ENCODE results near the gene TMED5. TPM values are rescaled to one million over a fixed set of nuclear protein-coding genes. Genes with fewer than 3 reads are reported as not detected.

Gene TMED5
- total RNA-seq, 1 donor from 2014 or later = 44.0 TPM

DNA sequence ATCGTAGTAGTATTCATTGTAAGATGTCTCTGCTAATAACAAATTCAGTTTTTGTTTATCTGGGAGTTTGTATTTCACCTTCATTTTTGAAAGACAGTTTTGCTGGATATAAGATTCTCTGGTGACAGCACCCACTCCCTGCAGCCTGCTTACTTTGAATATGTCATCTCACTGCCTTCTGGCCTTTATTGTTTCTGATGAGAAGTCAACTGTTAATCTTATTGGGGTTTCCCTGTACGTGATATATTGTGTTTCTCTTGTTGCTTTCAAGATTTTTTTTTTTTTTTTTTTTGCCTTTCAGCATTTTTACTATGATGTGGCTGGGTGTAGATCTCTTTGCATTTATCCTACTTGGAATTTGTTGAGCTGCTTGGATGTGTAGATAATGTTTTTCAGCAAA, 71.9 kb downstream of the TMED5 start:
- H3K9me3 ChIP-seq (replicated peaks) = peaks cover 19% of the 10 kb centered on the region
- no peaks in the 10 kb centered on the region for H3K27me3 ChIP-seq (ENCODE audit: low read depth)
- H3K4me3 ChIP-seq = no peak overlapping the region
- no peak overlapping the region for H3K27ac ChIP-seq (replicated peaks)
- H3K36me3 ChIP-seq = peaks cover 15% of the 10 kb centered on the region
- DNase-seq = no peak
- H3K4me1 ChIP-seq = peaks cover 16% of the 10 kb centered on the region
- intact Hi-C loops (cut with micrococcal nuclease) = no loop called here
- TF ChIP-seq, protein P1, sequence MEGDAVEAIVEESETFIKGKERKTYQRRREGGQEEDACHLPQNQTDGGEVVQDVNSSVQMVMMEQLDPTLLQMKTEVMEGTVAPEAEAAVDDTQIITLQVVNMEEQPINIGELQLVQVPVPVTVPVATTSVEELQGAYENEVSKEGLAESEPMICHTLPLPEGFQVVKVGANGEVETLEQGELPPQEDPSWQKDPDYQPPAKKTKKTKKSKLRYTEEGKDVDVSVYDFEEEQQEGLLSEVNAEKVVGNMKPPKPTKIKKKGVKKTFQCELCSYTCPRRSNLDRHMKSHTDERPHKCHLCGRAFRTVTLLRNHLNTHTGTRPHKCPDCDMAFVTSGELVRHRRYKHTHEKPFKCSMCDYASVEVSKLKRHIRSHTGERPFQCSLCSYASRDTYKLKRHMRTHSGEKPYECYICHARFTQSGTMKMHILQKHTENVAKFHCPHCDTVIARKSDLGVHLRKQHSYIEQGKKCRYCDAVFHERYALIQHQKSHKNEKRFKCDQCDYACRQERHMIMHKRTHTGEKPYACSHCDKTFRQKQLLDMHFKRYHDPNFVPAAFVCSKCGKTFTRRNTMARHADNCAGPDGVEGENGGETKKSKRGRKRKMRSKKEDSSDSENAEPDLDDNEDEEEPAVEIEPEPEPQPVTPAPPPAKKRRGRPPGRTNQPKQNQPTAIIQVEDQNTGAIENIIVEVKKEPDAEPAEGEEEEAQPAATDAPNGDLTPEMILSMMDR (IDR thresholded peaks at IDR 0.05; ENCODE audit: borderline replicate concordance) = no peak

DNA sequence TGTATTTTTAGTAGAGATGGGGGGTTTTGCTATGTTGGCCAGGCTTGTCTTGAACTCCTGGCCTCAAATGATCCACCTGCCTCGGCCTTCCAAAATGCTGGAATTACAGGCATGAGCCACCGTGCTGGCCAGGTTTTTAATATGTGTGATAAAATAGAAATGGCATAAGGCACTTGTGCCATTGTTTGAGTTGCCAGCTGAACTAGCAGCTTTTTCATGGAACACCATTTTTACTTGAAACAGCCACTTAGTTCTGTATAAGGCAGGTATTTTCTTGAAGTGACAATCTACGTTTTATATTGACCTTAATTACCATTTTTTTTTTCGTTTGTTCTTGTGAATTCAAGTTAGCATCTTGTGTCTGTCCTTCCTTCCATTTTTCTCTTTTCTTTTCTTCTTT, 72.8 kb downstream of the TMED5 start:
- peaks cover 19% of the 10 kb centered on the region for H3K9me3 ChIP-seq (replicated peaks)
- no peak overlapping the region for H3K27ac ChIP-seq (replicated peaks)
- TF ChIP-seq, protein P1 (IDR thresholded peaks at IDR 0.05; ENCODE audit: borderline replicate concordance) = no peak
- no peak overlapping the region for H3K4me3 ChIP-seq
- intact Hi-C loops (cut with micrococcal nuclease) = no loop called here
- H3K27me3 ChIP-seq (ENCODE audit: low read depth) = no peaks in the 10 kb centered on the region
- H3K36me3 ChIP-seq = peaks cover 15% of the 10 kb centered on the region
- DNase-seq = no peak
- H3K4me1 ChIP-seq = peaks cover 16% of the 10 kb centered on the region

DNA sequence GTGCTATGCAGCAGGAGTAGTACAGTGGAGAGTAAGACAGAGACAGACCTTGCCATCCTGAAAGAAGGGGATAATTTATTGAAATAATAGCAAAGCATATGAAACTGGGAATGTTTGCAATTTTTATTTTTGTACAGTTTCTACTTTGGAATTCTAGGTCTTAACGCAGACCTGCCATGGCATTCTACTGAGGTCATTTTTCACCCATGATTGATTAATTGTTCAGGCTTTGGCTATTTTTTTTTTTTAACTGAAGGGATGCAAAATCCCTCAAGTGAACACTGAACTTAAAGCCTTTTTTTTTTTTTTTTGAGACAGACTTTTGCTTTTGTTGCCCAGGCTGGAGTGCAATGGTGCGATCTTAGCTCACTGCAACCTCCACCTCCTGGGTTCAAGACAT, 74.0 kb downstream of the TMED5 start:
- peaks cover 8% of the 10 kb centered on the region for H3K4me1 ChIP-seq
- TF ChIP-seq, protein P1 (IDR thresholded peaks at IDR 0.05; ENCODE audit: borderline replicate concordance) = no peak
- no peak overlapping the region for H3K27ac ChIP-seq (replicated peaks)
- intact Hi-C loops (cut with micrococcal nuclease) = no loop called here
- no peak for DNase-seq
- peaks cover 19% of the 10 kb centered on the region for H3K9me3 ChIP-seq (replicated peaks)
- H3K36me3 ChIP-seq = peaks cover 15% of the 10 kb centered on the region
- H3K27me3 ChIP-seq (ENCODE audit: low read depth) = no peaks in the 10 kb centered on the region
- H3K4me3 ChIP-seq = no peak overlapping the region

DNA sequence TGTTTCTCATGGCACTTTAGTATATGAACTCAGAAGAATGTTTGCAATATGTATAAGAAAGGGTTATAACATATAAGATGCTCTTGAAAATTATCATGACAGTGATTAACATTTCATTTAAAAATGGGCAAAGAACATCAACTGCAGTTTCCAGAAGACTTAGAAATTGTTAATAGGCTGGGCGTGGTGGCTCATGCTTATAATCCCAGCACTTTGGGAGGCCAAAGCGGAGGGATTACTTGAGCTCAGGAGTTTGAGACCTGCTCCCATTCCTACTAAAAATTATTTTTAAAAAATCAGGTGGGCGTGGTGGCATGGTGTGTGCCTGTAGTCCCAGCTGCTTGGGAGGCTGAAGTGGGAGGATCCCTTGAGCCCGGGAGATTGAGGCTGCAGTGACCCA, 78.1 kb downstream of the TMED5 start:
- peaks cover 2% of the 10 kb centered on the region for H3K36me3 ChIP-seq
- DNase-seq = no peak
- H3K9me3 ChIP-seq (replicated peaks) = peaks cover 3% of the 10 kb centered on the region
- H3K27ac ChIP-seq (replicated peaks) = no peak overlapping the region
- no peak overlapping the region for H3K4me3 ChIP-seq
- H3K27me3 ChIP-seq (ENCODE audit: low read depth) = no peaks in the 10 kb centered on the region
- H3K4me1 ChIP-seq = peaks cover 15% of the 10 kb centered on the region
- TF ChIP-seq, protein P1 (IDR thresholded peaks at IDR 0.05; ENCODE audit: borderline replicate concordance) = no peak
- intact Hi-C loops (cut with micrococcal nuclease) = no loop called here

Other genes starting within 250 kb of the TMED5 start
- gene DIPK1A, start 219.0 kb downstream of the TMED5 start, total RNA-seq = 5.0 TPM
- gene MTF2, start 101.1 kb downstream of the TMED5 start, total RNA-seq = 5.6 TPM
- gene CCDC18, start 311 bp upstream of the TMED5 start, total RNA-seq = 3.4 TPM
- 37.7 TPM for gene DR1, start 165.5 kb upstream of the TMED5 start, total RNA-seq